HG02870 (cell line): ENCODE measurements around the gene ACSL5.
"Not testable (repeated sequence)": the region's sequence is repeated elsewhere in the genome, so short reads cannot be mapped to it uniquely, and the experiment has no call there.

Experiments
- ATAC-seq: cut with Tn5 transposase; IDR thresholded peaks from one replicate; pipeline ENCODE4 v1.9.1; 2021; ENCODE audit warnings: mild to moderate bottlenecking, moderate library complexity; ENCODE audit not compliant: unreplicated experiment

The ACSL5 gene

DNA sequence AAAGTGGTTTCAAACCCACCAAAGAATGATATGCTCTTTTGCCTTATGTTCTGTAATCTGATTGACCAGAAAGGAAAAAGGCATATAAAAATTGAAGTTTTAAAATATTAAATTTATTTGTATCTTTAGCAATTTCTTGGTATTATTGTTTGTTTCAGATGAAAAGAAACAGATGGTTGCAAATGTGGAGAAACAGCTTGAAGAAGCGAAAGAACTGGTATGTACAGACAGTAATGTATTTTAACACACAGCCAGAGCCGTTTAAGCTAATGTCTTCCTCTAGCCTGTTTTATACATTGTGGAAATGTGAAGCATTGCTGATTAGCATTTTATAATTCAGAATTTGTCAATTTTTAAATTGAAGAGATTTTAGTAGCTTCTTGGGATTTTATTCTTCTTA is 86.5 kb downstream of the ACSL5 start:
- no peak for ATAC-seq

DNA sequence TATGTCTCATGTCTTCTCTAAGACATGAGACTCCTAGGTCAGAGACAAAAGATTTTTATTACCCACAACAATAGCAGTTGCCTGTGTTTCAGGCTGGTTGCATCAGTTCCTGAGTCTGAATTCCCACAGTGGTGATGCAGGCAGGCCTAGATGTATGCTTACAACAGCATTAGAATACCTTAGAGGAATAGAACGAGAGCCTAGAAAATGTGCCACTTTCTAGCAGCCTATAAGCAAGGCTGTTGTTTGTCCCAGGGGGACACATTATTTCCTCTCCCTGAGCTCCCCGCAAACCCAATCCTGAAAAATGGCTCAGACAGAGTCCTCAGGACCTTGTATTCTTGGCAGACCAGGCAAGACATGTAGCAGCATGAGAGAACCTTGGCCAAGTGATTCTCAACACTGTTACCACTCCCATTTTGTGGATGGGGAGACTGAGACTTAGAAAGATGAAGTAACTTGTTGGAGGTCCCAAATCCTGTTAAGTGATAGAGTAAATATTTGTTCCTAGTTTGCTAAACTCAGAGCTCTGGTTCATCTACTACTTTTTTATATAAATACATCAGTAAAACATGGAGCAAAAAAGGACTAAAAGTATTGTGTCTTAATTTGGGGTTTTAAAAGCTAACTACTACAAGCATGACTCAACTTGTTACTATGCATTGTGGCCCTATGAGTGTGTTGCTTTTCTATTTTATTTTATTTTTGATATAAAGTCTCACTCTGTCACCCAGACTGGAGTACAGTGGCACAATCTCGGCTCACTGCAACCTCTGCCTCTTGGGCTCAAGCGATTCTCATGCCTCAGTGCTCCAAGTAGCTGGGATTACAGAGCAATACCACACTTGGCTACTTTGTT is 87.3 kb downstream of the ACSL5 start:
- no peak for ATAC-seq

DNA sequence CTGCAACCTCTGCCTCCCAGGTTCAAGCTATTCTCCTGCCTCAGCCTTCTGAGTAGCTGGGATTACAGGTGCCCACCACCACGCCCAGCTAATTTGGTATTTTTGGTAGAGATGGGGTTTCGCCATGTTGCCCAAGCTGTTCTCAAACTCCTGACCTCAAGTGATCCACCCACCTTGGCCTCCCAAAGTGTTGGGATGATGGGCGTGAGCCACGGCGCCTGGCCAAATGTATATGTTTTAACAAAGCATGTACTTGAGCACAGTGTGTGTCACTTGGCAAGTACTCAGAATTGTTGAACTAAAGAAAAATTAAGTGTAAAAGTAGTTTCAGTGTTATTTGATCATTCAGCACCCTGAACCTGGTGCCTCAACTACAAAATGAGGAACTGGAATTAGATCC is 90.2 kb downstream of the ACSL5 start:
- ATAC-seq, result not testable (repeated sequence)

DNA sequence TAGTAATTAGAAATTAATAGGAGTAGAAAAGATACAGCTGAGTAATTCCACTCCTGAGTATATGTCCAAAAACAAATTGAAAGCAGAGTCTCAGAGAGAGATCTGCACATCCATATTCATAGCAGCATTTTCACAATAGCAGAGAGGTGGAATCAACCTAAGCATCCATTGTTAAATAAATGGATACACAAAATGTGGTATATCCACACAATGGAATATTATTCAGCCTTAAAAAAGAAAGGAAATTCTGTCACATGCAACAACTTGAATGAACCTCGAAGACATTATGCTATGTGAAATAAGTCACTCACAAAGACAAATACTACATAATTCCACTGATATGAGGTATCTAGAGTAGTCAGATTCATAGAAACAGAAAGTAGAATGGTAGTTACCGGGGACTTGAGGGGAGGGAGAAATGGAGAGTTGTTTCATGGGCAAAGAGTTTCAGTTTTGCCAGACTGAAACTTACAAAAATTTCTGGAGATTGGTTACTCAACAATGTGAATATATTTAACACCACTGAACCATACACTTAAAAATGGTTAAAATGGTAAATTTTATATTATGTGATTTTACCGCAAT is 91.5 kb downstream of the ACSL5 start:
- no peak for ATAC-seq

DNA sequence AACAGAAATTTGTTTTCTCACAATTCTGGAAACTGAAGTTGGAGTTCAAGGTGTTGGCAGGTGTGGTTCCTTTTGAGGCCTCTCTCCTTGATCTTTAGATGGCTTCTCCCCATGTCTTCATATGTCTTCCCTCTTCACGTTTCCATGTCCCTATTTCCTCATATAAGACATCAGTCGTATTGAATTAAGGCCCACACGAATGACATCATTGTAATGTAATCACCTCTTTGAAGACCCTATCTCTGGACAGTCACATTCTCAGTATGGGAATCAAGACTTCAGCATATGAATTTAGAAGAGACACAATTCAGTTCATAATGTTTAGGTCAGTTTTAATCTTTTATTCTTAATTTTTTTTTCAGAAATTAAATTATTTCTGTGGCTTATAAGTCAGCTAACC is 92.9 kb downstream of the ACSL5 start:
- no peak for ATAC-seq

DNA sequence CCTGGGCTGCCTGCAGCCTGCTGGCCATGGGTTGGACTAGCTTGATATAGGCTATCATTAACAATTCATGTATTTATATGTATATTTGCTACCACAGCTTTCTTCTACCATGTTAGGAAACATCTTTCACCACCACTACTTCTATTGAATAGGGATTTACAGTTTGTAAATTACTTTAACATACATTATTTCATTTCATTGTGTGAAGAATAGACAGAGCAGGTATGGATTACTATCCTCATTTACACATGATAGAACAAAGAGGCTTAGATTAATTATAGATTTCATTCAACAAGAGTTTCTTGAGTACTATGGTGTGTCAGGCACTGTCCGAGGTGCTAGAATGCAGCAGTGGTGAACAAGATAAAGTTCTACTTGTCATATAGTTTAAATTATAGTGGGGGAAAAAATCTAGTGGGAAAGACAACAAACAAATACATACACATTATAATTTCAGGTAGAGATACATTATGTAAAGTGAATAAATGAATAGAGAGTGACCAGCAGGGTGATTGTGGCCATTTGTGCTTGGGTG is 93.7 kb downstream of the ACSL5 start:
- no peak for ATAC-seq

DNA sequence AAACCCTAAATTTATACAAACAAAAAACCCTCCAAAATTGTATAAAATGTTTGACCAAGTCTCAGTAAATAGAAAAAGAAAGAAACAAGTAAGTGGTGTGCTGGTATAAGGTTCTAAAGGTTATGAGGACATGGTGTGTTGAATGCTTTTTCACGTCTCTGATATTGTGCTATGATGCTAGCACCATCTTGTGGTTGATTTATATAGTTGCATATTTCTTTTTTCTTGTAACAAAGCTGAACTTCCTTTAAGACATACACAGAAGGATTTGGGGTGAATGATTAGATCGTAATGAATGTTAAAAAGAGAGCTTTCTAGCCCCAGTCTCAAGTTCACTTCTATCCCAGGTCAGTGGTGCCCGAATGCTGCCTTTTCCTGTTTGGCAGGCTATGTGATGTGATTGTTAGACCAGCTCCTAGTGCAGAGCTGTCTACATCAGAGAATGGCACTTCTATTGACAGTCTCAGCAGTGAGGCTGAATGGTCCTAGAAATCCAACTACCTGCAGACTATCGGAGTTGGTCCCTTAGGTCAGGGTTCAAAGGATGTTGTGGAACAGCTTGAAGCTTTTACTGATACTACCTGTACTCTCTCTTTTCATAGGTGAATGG is 98.1 kb downstream of the ACSL5 start:
- no peak for ATAC-seq

DNA sequence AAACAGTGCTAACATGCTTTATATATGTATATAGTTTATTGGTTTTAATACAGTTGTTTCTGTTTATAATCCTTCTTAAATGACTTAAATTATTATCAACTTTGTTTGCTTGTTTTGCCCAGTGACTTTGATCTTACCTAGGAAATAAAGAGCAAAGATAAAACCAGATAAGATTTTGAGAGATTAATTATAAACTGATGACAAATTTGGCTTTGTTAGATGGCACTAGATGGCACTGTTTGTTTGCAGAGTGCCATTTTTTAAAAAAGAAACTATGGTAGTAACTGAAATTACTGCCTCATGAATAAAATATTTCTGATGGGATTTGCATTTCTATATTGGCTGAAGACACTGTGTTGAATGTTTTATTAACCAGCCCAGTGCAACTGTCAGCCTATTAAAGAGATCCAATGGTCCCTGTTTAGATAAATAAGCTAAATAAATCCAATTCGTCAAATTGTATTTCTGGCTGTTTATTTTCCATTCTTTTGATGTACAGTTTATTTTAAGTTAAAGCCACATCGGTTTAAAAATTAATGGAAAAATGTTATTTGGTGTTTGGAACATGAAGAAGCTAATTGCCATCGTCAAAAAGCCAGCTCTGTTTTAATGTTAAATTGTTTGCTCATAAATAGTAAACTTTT is 101.8 kb downstream of the ACSL5 start:
- no peak for ATAC-seq
